NT2/D1 (cell line): ENCODE data around the gene ALG12.

ENCODE experiments used
- DNase-seq: peaks from one replicate; pipeline ENCODE4 v3.0.0-alpha.2; 2011; ENCODE audit warnings: low read depth, low spot score
- H3K27me3 ChIP-seq: 2 replicates; pipeline ENCODE4 v1.6.0; 2011; ENCODE audit warnings: mild to moderate bottlenecking; ENCODE audit not compliant: insufficient read length, insufficient read depth
- H3K36me3 ChIP-seq: 2 replicates; pipeline ENCODE4 v1.6.1; 2011; ENCODE audit warnings: mild to moderate bottlenecking, low read length, mixed read lengths; ENCODE audit not compliant: insufficient read depth, insufficient read length
- H3K4me1 ChIP-seq: 2 replicates; pipeline ENCODE4 v1.5.1; 2011; ENCODE audit not compliant: insufficient read depth, insufficient read length
- H3K4me3 ChIP-seq: 2 replicates; pipeline ENCODE4 v1.5.1; 2011; ENCODE audit warnings: low read depth; ENCODE audit not compliant: insufficient read length
- H3K9ac ChIP-seq: 2 replicates; pipeline ENCODE4 v1.6.0; 2011; ENCODE audit warnings: low read depth; ENCODE audit not compliant: insufficient read length
- H3K9me3 ChIP-seq: 2 replicates; pipeline ENCODE4 v1.5.1; 2011; ENCODE audit warnings: mild to moderate bottlenecking, low read length; ENCODE audit not compliant: insufficient read depth
- SUZ12 ChIP-seq: IDR thresholded peaks from 2 replicates; pipeline ENCODE4 v1.6.1; 2011; ENCODE audit not compliant: insufficient read length, insufficient read depth; ENCODE audit errors: extremely low read depth
- YY1 ChIP-seq: IDR thresholded peaks from 2 replicates; pipeline ENCODE4 v1.6.1; 2011; ENCODE audit not compliant: insufficient read length, insufficient read depth
- ZNF274 ChIP-seq: IDR thresholded peaks from 2 replicates; pipeline ENCODE4 v1.6.1; 2011; ENCODE audit warnings: mild to moderate bottlenecking, low read depth, low read length

The ALG12 gene

DNA sequence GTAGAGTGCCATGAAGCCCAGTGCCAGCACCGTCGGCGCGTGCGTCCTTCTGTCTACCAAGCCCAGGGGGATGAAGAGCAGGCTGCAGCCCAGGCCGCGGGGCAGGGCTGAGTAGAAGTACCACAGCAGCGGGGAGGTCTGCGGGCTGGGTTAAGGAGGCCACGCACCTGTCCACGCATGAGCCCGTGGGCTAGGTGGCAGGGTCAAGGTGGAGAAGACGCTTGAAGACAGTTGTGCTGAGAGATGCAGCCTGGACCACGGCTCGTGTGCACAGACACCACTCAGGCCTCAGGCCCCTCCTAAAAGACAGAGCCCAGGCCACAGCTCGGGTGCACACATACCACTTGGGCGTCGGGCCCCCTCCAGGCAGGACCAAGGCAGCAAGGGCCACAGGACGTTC, 10.4 kb downstream of the ALG12 start:
- peaks cover 3% of the 10 kb centered on the region for H3K4me1 ChIP-seq
- H3K9ac ChIP-seq: no peak overlapping the region
- H3K36me3 ChIP-seq: peaks cover 72% of the 10 kb centered on the region
- no peaks in the 10 kb centered on the region; the same call in 1 of the 2 replicates for H3K9me3 ChIP-seq
- H3K27me3 ChIP-seq: no peaks in the 10 kb centered on the region
- no peak for TF ChIP-seq SUZ12
- TF ChIP-seq ZNF274: no peak
- TF ChIP-seq YY1: no peak
- H3K4me3 ChIP-seq: no peak overlapping the region
- no peak for DNase-seq

DNA sequence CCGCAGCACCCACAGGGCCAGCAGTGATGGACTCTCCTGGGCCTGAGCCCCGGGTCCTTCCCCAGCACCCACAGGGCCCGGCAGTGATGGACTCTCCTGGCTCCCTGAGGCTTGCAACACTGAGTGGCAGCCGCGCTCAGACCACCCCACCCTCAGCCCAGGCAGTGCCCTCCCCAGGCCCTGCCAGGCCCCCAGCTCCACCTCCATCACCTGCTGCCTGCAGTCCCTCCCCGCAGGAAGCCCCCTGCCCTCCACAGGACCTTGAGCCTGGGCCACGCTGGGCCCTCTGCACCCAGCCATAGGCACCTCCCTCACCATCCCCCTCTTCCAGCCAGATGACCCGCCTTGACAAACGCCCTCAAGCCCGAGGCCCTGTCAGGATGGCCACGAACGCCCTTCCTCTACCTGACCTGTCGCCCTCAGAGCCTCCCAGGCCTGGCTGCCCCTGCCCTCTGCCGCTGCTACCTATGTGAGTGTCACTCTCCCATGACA, 11.4 kb downstream of the ALG12 start:
- H3K27me3 ChIP-seq: no peaks in the 10 kb centered on the region
- H3K36me3 ChIP-seq: peaks cover 75% of the 10 kb centered on the region
- no peak overlapping the region for H3K9ac ChIP-seq
- TF ChIP-seq ZNF274 (no peak), SUZ12 (no peak), YY1 (no peak)
- no peak for DNase-seq
- H3K9me3 ChIP-seq: peaks cover 5% of the 10 kb centered on the region; the same call in 1 of the 2 replicates
- H3K4me1 ChIP-seq: peaks cover 3% of the 10 kb centered on the region
- no peak overlapping the region for H3K4me3 ChIP-seq

DNA sequence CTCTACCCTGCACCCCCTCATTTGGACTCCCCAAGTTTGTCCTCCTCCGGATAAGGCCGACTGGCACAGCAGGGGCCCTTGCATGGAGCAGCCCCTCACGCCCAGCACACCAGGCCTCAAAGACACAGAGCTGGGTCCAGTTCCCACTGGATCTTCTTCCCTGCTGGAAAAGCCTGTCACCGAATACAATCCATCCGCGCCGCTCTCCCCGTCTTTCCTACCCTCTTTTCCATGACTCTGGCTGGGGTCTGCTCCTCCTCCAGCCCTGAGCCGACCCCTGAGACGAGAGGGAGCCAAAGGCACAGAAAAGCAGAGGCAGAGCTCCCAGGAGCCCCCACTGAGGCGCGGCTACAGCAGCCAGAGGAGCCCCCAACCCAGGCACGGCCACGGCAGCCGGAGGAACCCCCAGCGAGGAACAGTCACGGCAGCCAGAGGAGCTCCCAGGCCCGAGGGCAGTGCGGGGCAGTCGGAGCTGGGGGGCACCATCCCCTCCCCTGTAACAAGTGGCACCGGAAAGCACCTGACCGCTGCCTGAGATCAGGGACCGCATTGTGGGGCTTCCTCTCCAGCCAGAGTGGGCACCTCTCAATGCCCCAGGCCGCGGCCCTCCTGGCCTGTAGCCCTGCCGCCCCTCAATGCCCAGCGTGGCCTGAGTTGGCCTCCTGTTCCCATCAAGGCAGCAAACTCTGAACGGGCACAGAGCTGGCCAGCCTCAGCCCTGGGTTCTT, 12.0 kb downstream of the ALG12 start:
- no peak for DNase-seq
- no peaks in the 10 kb centered on the region for H3K27me3 ChIP-seq
- H3K4me3 ChIP-seq: no peak overlapping the region
- TF ChIP-seq ZNF274 (no peak), YY1 (no peak), SUZ12 (no peak)
- peaks cover 5% of the 10 kb centered on the region for H3K4me1 ChIP-seq
- peaks cover 78% of the 10 kb centered on the region for H3K36me3 ChIP-seq
- peaks cover 9% of the 10 kb centered on the region; the same call in 1 of the 2 replicates for H3K9me3 ChIP-seq
- H3K9ac ChIP-seq: no peak overlapping the region

DNA sequence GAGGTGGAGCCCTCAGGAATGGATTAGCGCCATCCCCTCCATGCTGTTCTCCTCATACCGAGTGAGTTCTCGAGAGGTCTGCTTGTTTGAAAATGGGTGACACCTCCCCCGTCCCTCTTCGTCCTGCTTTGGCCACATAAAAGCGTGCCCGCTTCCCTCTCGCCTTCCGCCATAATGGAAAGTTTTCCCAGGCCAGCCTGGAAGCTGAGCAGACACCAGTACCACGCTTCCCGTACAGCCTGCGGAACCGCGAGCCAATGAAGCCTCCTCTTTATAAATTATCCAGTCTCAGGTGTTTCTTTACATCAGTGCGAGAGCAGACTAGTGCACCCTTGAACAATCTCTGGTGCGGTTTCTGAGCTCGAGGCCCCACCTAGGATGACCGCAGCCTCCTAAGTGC, 12.8 kb downstream of the ALG12 start:
- no peak overlapping the region for H3K9ac ChIP-seq
- H3K36me3 ChIP-seq: peaks cover 79% of the 10 kb centered on the region
- H3K9me3 ChIP-seq: peaks cover 9% of the 10 kb centered on the region; the same call in 1 of the 2 replicates
- no peaks in the 10 kb centered on the region for H3K27me3 ChIP-seq
- DNase-seq: no peak
- H3K4me3 ChIP-seq: no peak overlapping the region
- H3K4me1 ChIP-seq: peaks cover 5% of the 10 kb centered on the region
- TF ChIP-seq ZNF274 (no peak), SUZ12 (no peak), YY1 (no peak)

DNA sequence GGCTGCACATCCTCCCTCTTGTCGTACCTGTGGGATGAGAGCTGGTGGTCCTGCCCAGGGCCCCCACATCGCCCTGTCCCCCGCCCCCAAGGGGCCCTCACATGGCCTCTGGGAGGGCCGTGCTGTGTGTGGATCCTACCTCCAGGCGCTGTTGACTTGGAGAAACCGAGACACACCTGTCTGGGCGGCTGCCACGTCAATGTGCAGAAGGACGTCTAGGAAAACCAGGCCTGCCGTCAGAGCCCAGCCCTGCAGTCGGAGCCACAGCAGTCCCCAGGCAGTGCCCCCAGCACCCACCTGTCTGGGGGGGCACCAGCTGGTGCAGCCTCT, 14.2 kb downstream of the ALG12 start:
- no peak overlapping the region for H3K4me3 ChIP-seq
- H3K4me1 ChIP-seq: peaks cover 2% of the 10 kb centered on the region
- TF ChIP-seq YY1 (no peak), ZNF274 (no peak), SUZ12 (no peak)
- H3K36me3 ChIP-seq: peaks cover 69% of the 10 kb centered on the region
- DNase-seq: no peak
- peaks cover 9% of the 10 kb centered on the region; the same call in 1 of the 2 replicates for H3K9me3 ChIP-seq
- no peaks in the 10 kb centered on the region for H3K27me3 ChIP-seq
- no peak overlapping the region for H3K9ac ChIP-seq

DNA sequence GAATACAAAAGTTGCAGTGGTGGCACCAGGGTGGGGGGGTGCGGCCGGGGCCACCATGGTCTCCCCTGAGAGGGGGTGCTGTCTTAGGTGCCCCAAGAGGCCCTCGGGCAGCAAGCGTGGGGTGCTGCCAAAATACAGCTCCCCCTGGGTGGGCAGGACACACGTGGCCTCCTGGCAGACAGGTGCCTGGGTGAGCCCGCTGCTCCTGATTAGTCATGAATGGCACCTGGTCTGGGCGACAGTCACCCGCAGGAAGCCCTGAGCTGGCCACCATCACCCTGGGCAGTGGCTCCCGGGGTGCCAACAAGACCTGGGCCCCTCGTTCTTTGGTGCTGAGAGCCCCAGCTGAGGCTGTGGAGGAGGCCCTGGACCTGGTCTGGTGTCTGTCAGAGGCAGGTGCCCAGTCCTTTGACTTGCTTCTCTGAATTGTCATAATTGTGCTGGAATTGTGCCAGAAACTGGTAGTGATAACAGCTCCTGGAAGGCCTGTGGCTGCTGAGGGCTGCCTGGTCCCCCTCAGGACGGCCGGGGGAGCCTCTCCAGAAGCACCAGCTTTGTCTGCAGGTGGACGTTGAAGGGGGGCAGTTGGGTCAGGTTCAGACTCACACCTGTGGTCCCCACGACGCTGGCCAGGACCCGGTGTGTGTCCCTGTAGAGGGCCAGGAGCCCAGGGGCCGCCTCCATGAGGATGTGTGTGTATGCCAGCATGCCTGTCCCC, 14.8 kb downstream of the ALG12 start:
- no peak for TF ChIP-seq SUZ12
- no peak for TF ChIP-seq YY1
- no peak for TF ChIP-seq ZNF274
- peaks cover 9% of the 10 kb centered on the region; the same call in 1 of the 2 replicates for H3K9me3 ChIP-seq
- no peak for DNase-seq
- H3K4me3 ChIP-seq: no peak overlapping the region
- no peak overlapping the region for H3K9ac ChIP-seq
- peaks cover 66% of the 10 kb centered on the region for H3K36me3 ChIP-seq
- H3K27me3 ChIP-seq: no peaks in the 10 kb centered on the region
- H3K4me1 ChIP-seq: peaks cover 2% of the 10 kb centered on the region

DNA sequence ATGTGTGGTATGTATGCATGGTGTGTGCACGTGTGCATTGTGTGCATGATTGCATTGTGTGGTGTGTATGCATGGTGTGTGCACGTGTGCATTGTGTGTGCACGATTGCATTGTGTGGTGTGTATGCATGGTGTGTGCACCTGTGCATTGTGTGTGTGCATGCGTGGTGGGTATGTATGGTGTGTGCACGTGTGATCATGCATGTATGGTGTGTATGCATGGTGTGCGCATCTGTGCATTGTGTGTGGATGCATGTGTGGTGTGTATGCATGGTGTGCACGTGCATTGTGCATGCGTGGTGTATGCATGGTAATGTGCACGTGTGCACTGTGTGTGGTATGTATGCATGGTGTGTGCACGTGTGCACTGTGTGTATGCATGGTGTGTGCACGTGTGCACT, 16.8 kb downstream of the ALG12 start:
- no peak overlapping the region for H3K9ac ChIP-seq
- TF ChIP-seq YY1 (no peak), ZNF274 (no peak), SUZ12 (no peak)
- peaks cover 9% of the 10 kb centered on the region; the same call in 1 of the 2 replicates for H3K9me3 ChIP-seq
- peaks cover 2% of the 10 kb centered on the region for H3K4me1 ChIP-seq
- peaks cover 53% of the 10 kb centered on the region for H3K36me3 ChIP-seq
- no peak for DNase-seq
- no peak overlapping the region for H3K4me3 ChIP-seq
- no peaks in the 10 kb centered on the region for H3K27me3 ChIP-seq
